Central memory CD8-positive, alpha-beta T cell (primary cell): ENCODE measurements around the gene AIMP2.
A peak's percentile ranks its signal among the peaks of the same experiment; 100 is the strongest.
"Not testable (repeated sequence)": the region's sequence is repeated elsewhere in the genome, so short reads cannot be mapped to it uniquely, and the experiment has no call there.

Experiments used
- ATAC-seq: fragments of 150-1000 bp; cut with Tn5 transposase; replicated peaks from 2 replicates; pipeline ENCODE4 v1.10.0; 2022; ENCODE audit warnings: mild to moderate bottlenecking, moderate FRiP score, moderate number of reproducible peaks; ENCODE audit not compliant: poor library complexity, severe bottlenecking; ENCODE audit errors: extremely low read depth
- DNase-seq, 2 donors: peaks; one replicate each; pipeline ENCODE4 v3.0.0; 2021; ENCODE audit warnings: low spot score in 2 of 2
- H3K27ac Mint-ChIP-seq: one replicate; pipeline ENCODE4 v1.8.0; 2022; ENCODE audit warnings: low read depth, mild to moderate bottlenecking, moderate library complexity, mixed read lengths
- H3K27me3 Mint-ChIP-seq: one replicate; pipeline ENCODE4 v1.8.0; 2022; ENCODE audit warnings: mixed read lengths
- H3K36me3 Mint-ChIP-seq: one replicate; pipeline ENCODE4 v1.8.0; 2022; ENCODE audit warnings: mild to moderate bottlenecking, moderate library complexity, mixed read lengths; ENCODE audit not compliant: insufficient read depth
- H3K4me1 Mint-ChIP-seq: one replicate; pipeline ENCODE4 v1.8.0; 2022; ENCODE audit warnings: mixed read lengths
- H3K4me3 Mint-ChIP-seq: one replicate; pipeline ENCODE4 v1.8.0; 2022; ENCODE audit warnings: mild to moderate bottlenecking, moderate library complexity, mixed read lengths
- H3K9me3 Mint-ChIP-seq: one replicate; pipeline ENCODE4 v1.8.0; 2022; ENCODE audit warnings: mixed read lengths

Gene AIMP2

GRCh38 chr7:6008668-6009611 lies at the start of gene AIMP2, which contains the start of gene PMS2:
TSS of gene AIMP2 (plus strand) at chr7:6009272. CDS start at chr7:6009364, 92 bp downstream.
TSS of gene PMS2 (minus strand) at chr7:6009049. CDS start at chr7:6009019, 30 bp downstream.
- no peaks in the 10 kb centered on the region for H3K27me3 Mint-ChIP-seq
- H3K36me3 Mint-ChIP-seq, result peaks cover 23% of the 10 kb centered on the region
- DNase-seq, result peak; percentile 91 to 94
- peak within 1 kb of the TSS; percentile 92 for H3K4me3 Mint-ChIP-seq
- peak; percentile 90 for ATAC-seq
- H3K9me3 Mint-ChIP-seq, result no peaks in the 10 kb centered on the region
- H3K27ac Mint-ChIP-seq, result peak within 1 kb of the TSS; percentile 90
- H3K4me1 Mint-ChIP-seq, result peaks cover 23% of the 10 kb centered on the region

DNA sequence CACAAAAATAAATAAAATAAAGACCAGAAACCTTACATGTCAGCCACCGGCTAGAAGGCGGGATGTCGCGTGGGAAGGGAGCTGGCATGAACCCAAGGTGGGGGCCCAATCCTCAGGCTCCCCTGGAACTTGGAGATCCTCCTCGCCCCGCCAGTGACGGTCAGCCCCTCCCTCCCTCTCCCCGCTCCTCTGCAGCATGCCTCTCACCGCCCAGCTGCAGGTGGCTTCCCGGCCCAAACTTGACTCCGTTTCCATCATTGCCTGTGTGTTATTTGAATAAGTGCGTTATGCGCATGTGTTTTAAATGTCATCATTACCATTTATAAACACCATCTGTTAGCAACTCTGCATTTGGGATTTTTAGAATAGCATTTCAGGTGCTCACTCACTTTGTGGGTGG lies 45.9 kb upstream of the AIMP2 start:
- H3K27ac Mint-ChIP-seq, DNase-seq, H3K4me3 Mint-ChIP-seq: not testable (repeated sequence)

DNA sequence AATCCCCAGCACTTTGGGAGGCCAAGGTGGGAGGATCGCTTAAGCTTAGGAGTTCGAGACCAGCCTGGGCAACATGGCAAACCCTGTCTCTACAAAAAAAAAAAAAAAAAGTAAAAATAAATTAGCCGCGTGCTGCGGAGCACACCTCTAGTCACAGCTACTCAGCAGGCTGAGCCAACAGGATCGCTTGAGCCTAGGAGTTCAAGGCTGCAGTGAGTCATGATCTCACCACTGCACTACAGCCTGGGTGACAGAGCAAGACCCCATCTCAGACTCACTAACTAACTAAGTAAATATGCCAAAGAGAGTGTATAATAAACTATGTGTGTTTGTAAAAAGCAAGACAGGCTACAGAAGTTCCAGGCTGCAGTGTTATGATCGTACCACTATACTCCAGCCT lies 45.3 kb upstream of the AIMP2 start:
- H3K27me3 Mint-ChIP-seq, H3K4me1 Mint-ChIP-seq, ATAC-seq, DNase-seq, H3K9me3 Mint-ChIP-seq, H3K4me3 Mint-ChIP-seq, H3K36me3 Mint-ChIP-seq, H3K27ac Mint-ChIP-seq: not testable (repeated sequence)

More for the DNA sequence above, 45.9 kb upstream of the AIMP2 start:
- not testable (repeated sequence) for H3K36me3 Mint-ChIP-seq, ATAC-seq, H3K4me1 Mint-ChIP-seq, H3K9me3 Mint-ChIP-seq, H3K27me3 Mint-ChIP-seq

- DNase-seq, H3K36me3 Mint-ChIP-seq, ATAC-seq, H3K4me3 Mint-ChIP-seq, H3K9me3 Mint-ChIP-seq, H3K4me1 Mint-ChIP-seq, H3K27me3 Mint-ChIP-seq, H3K27ac Mint-ChIP-seq: not testable (repeated sequence)
Observed at GRCh38 chr7:5970347-5970911, 38.6 kb upstream of the AIMP2 start, which contains the start of gene RSPH10B. TSS of gene RSPH10B (minus strand) at chr7:5970689. CDS start at chr7:5967116, 3,573 bp downstream.

DNA sequence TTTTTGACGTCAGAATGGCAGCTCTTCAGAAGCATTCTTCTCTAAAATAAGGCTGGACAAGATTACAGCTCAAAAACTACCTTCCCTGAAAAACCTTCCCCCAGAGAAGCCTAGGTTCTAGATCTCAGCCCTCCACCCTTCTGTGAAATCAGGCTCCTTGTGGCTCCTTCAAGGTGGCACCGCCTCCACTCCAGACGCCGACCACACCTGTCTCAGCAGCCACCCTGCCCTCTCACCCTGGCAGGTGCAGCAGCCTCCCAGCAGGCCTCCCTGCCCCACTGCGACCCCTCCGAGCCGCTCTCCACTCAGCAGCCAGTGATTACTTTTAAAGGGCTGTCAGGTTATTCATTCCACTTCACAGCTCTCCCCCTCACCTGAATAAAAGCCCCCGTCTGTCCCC lies 35.5 kb upstream of the AIMP2 start:
- not testable (repeated sequence) for H3K4me3 Mint-ChIP-seq, DNase-seq, H3K27ac Mint-ChIP-seq, H3K27me3 Mint-ChIP-seq, ATAC-seq, H3K36me3 Mint-ChIP-seq, H3K9me3 Mint-ChIP-seq, H3K4me1 Mint-ChIP-seq

DNA sequence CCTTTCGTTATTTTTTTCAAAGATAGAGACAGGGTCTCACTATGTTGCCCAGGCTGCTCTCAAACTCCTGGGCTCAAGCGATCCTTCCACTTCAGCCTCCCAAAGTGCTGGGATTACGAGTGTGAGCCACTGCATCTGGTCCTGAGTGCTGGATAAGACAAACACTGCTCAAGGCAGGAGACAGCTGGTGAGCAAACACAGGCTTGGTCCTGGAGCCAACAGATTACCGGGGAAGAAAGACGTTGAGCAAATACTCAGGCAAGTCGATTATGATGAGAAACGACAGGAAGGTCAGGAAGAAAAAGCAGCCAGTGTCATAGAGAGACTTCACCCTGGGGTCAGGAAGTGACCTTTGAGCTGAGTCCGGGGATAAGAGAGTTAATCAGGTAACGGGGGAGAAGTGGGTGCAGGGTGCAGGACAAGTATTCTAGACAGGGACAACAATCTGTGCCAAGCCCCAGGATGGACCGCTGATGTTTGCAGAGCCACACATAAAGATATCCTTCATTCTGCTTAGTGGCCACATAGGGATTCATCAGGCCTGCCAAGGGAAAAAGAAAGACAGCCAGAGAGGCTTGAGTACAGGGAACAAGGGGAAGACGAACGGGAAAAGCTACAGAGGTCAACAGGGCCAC lies 29.3 kb upstream of the AIMP2 start:
- H3K4me1 Mint-ChIP-seq, H3K4me3 Mint-ChIP-seq, ATAC-seq, H3K27me3 Mint-ChIP-seq, H3K27ac Mint-ChIP-seq, DNase-seq, H3K9me3 Mint-ChIP-seq: not testable (repeated sequence)
- H3K36me3 Mint-ChIP-seq, result peaks cover 21% of the 10 kb centered on the region

DNA sequence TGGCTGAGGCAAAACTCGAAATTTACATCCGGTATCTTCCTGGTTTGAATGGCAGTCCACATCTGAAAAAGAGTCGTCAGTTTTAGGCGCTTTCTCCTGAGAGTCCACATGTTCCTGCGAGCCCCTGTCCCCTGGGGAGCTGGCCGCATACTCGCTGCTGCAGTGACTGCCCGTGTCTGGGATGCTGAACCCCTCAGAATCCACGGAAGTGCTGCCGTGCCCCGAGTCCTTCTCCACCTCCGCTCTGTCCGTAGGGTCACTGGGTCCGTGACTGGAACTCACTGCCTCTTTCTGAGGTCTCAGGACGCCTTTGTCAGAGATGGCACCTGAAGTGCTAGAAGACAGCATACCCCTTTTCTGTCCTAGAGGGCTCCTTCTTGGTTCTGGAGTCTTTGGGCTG lies 22.0 kb upstream of the AIMP2 start:
- H3K4me1 Mint-ChIP-seq, ATAC-seq: not testable (repeated sequence)

GRCh38 chr7:5997210-5997808 lies 11.8 kb upstream of the AIMP2 start:
- H3K27ac Mint-ChIP-seq, result no peak overlapping the region
- H3K4me1 Mint-ChIP-seq, result no peaks in the 10 kb centered on the region
- H3K27me3 Mint-ChIP-seq, result no peaks in the 10 kb centered on the region
- no peaks in the 10 kb centered on the region for H3K9me3 Mint-ChIP-seq
- DNase-seq, result peak in 1 of 2 donors; percentile 41
- no peak overlapping the region for H3K4me3 Mint-ChIP-seq
- peaks cover 63% of the 10 kb centered on the region for H3K36me3 Mint-ChIP-seq
- ATAC-seq, result peak; percentile 43

More for the DNA sequence above, 22.0 kb upstream of the AIMP2 start:
- not testable (repeated sequence) for H3K4me3 Mint-ChIP-seq, DNase-seq, H3K9me3 Mint-ChIP-seq, H3K27ac Mint-ChIP-seq, H3K27me3 Mint-ChIP-seq
- peaks cover 36% of the 10 kb centered on the region for H3K36me3 Mint-ChIP-seq

DNA sequence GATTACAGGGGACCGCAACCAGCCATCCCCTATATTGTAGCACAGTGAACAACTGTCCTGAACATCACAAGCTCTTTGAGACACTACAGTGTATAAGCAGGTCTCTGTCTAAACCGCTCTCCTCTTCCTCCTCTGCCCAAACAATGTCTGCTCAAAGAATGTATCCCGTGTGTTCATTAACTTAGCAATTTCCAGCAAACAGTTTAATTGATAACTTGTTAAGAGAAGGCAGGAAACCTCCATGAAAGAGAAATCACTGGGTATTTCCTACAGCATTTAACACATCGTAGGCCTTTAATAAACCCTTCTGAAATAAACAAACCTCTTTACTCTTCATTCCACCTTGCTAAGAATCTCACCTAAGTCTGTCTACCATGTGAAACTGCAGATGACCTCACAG lies 1.7 kb upstream of the AIMP2 start:
- ATAC-seq (no peak), DNase-seq (no peak)
- H3K36me3 Mint-ChIP-seq, result peaks cover 30% of the 10 kb centered on the region
- no peaks in the 10 kb centered on the region for H3K27me3 Mint-ChIP-seq
- H3K4me3 Mint-ChIP-seq, result peak overlapping the region; percentile 35
- peak overlapping the region; percentile 61 for H3K27ac Mint-ChIP-seq
- H3K4me1 Mint-ChIP-seq, result peaks cover 17% of the 10 kb centered on the region
- H3K9me3 Mint-ChIP-seq, result no peaks in the 10 kb centered on the region

DNA sequence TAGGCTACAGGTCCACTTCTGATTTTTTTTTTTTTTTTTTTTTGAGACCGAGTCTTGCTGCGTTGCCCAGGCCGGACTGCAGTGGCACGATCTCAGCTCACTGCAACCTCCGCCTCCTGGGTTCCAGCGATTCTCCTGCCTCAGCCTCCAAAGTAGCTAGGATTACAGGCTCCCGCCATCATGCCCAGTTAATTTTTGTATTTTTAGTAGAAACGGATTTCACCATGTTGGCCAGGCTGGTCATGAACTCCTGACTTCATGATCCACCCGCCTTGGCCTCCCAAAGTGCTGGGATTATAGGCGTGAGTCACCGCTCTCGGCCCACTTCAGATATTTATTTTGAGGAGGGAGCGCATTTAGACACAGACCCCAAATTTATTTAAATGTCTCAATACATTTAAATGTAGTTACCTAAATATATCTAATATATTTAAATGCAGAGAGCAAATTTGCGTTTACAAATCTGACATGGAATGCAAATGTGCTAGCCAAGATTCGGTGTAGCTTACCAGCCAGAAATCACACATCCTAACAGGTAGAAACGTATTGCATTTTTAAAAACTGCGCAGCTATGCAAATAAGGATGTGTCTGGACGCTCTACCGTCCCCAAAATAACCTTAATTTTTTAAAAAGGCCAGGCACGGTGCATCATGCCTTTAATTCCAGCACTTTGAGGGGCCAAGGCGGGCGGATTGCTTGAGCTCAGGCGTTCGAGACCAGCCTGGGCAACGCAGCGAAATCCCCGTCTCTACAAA lies 1.1 kb upstream of the AIMP2 start:
- H3K9me3 Mint-ChIP-seq, ATAC-seq, H3K27me3 Mint-ChIP-seq, DNase-seq: not testable (repeated sequence)
- Mint-ChIP-seq H3K4me1 (peaks cover 22% of the 10 kb centered on the region), H3K27ac (peak overlapping the region; percentile 61), H3K4me3 (peak overlapping the region; percentile 92), H3K36me3 (peaks cover 29% of the 10 kb centered on the region)

DNA sequence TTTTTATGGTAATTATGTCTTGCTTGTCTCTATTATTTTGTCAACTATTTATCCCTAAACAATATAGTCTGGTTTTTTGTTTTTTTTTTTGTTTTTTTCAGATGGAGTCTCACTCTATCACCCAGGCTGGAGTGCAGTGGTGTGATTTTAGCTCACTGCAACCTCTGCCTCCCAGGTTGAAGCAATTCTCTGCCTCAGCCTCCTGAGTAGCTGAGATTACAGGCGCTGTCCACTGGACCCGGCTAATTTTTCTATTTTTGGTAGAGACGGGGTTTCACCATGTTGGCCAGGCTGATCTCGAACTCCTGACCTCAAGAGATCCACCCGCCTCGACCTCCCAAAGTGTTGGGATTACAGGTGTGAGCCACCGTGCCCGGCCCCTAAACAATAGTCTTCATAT lies 1.3 kb downstream of the AIMP2 start:
- peaks cover 23% of the 10 kb centered on the region for H3K4me1 Mint-ChIP-seq
- not testable (repeated sequence) for H3K9me3 Mint-ChIP-seq, DNase-seq, ATAC-seq, H3K27ac Mint-ChIP-seq, H3K27me3 Mint-ChIP-seq
- peak overlapping the region; percentile 92 for H3K4me3 Mint-ChIP-seq
- peaks cover 24% of the 10 kb centered on the region for H3K36me3 Mint-ChIP-seq

- no peaks in the 10 kb centered on the region for H3K27me3 Mint-ChIP-seq
- no peak for ATAC-seq
- peak overlapping the region; percentile 13 for H3K27ac Mint-ChIP-seq
- no peak for DNase-seq
- H3K4me1 Mint-ChIP-seq, result peaks cover 23% of the 10 kb centered on the region
- no peak overlapping the region for H3K4me3 Mint-ChIP-seq
- no peaks in the 10 kb centered on the region for H3K9me3 Mint-ChIP-seq
- peaks cover 24% of the 10 kb centered on the region for H3K36me3 Mint-ChIP-seq
Observed at GRCh38 chr7:6011541-6011940, 2.5 kb downstream of the AIMP2 start.
